GM12878 (cell line): Measurements from ENCODE around the gene GPSM1.

Experiments used
- BMI1 ChIP-seq: fragments of 450-650 bp; IDR thresholded peaks from 2 replicates; pipeline ENCODE4 v1.6.1; 2016; ENCODE audit warnings: mild to moderate bottlenecking, moderate library complexity, borderline replicate concordance
- CBFB ChIP-seq: IDR thresholded peaks from 2 replicates; pipeline ENCODE4 v1.6.1; 2016; ENCODE audit warnings: antibody characterized with exemption, low read depth
- CTCF ChIP-seq, 3 experiments: IDR thresholded peaks in 2 of 3; conservative IDR thresholded peaks in 1 of 3; 2 replicates each; pipeline ENCODE4 v1.5.1; 2011; ENCODE audit warnings: low read depth in 3 of 3, low read length in 3 of 3, mild to moderate bottlenecking in 3 of 3, control low read depth in 2 of 3, moderate library complexity in 2 of 3, inconsistent platforms in 1 of 3, mixed read lengths in 1 of 3; ENCODE audit not compliant: control insufficient read depth in 2 of 3, insufficient read depth in 1 of 3; ENCODE audit errors: extremely low read depth in 1 of 3
- HSF1 ChIP-seq: fragments of 150-350 bp; IDR thresholded peaks from 2 replicates; pipeline ENCODE4 v1.6.1; 2014; ENCODE audit warnings: mild to moderate bottlenecking, low read depth, low read length
- MYC ChIP-seq: IDR thresholded peaks from 2 replicates; pipeline ENCODE4 v1.6.1; 2011; ENCODE audit warnings: mild to moderate bottlenecking, low read length, moderate library complexity, inconsistent platforms; ENCODE audit not compliant: insufficient read depth, insufficient replicate concordance, insufficient read length, severe bottlenecking
- POLR2A ChIP-seq: IDR thresholded peaks from 2 replicates; pipeline ENCODE4 v1.6.1; 2011; ENCODE audit warnings: low read depth, mild to moderate bottlenecking, low read length
- SREBF1 ChIP-seq: IDR thresholded peaks from 2 replicates; pipeline ENCODE4 v1.6.1; 2012; ENCODE audit warnings: mild to moderate bottlenecking, low read length
- STAT1 ChIP-seq: fragments of 450-650 bp; conservative IDR thresholded peaks from 2 replicates; pipeline ENCODE4 v1.6.1; 2014; ENCODE audit warnings: antibody characterized with exemption, mild to moderate bottlenecking

- TF ChIP-seq POLR2A, result no peak
- TF ChIP-seq BMI1, result no peak
- TF ChIP-seq CTCF (IDR thresholded peaks at IDR 0.05 in 2 of 3, conservative IDR thresholded peaks at IDR 0.05 in 1 of 3; ENCODE audit: control insufficient read depth in 2 of 3, extremely low read depth in 1 of 3, insufficient read depth in 1 of 3, low read depth in 3 of 3, low read length in 3 of 3), result no peak
- no peak for TF ChIP-seq SREBF1
- TF ChIP-seq STAT1, result no peak
- TF ChIP-seq MYC, result no peak
- no peak for TF ChIP-seq CBFB
- TF ChIP-seq HSF1, result no peak
Observed at GRCh38 chr9:136380381-136380780, 53.0 kb downstream of the GPSM1 start.
